HT-29 (cell line): ENCODE measurements around the gene C14orf180. TPM values are rescaled to one million over a fixed set of nuclear protein-coding genes. Genes with fewer than 3 reads are reported as not detected.

Experiments
- DNase-seq: peaks from one replicate; pipeline ENCODE4 v3.0.0-alpha.2; 2015; ENCODE audit warnings: low spot score
- total RNA-seq: library from RNA; depleted of rRNA; stranded (reverse); fragments of >200 nt; shearing (Covaris generic); gene quantifications from 2 replicates; pipeline ENCODE4 v1.2.3, GENCODE V29; 2014

The C14orf180 gene
- total RNA-seq, 1 experiment from 2014 or later: 0.38 TPM

DNA sequence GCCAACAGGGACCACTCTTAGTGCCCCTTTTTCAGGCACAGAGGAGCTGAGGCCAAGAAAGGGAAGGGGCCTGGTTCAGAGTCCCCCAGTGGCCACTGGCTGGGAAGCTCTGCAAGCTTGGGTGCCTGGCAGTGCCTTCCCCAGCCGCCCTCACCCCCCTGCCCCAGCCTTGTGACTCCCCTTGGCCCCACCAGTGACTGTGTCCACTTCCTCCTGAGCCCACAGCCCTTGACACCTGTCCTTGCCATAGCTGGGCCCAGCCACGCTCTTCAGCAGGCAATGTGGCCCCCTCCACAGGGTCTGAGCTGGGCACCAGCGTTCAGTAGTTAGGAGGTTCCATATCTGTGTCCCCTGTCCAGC is 19.0 kb upstream of the C14orf180 start:
- no peak for DNase-seq

DNA sequence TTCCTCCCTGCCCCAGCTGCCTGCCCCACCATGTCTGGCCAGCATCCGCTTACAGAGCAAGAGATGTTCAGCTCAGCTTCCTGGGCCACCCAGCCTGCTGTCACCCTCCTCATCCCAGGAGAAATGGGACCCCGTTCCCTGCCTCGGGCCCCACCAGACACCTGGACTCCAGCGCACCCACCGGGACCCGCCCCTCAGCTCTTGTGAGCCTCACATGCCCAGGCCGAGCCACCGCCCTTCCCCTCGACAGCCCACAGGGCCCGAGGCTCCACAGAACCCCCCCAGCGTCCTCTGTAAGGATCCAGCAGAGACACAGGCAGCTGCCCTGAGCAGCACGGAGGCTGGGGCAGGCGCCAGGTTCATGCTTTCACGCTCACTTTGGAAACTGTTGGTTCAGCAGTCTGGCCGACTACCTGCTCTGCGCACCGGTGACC is 18.4 kb upstream of the C14orf180 start:
- no peak for DNase-seq

DNA sequence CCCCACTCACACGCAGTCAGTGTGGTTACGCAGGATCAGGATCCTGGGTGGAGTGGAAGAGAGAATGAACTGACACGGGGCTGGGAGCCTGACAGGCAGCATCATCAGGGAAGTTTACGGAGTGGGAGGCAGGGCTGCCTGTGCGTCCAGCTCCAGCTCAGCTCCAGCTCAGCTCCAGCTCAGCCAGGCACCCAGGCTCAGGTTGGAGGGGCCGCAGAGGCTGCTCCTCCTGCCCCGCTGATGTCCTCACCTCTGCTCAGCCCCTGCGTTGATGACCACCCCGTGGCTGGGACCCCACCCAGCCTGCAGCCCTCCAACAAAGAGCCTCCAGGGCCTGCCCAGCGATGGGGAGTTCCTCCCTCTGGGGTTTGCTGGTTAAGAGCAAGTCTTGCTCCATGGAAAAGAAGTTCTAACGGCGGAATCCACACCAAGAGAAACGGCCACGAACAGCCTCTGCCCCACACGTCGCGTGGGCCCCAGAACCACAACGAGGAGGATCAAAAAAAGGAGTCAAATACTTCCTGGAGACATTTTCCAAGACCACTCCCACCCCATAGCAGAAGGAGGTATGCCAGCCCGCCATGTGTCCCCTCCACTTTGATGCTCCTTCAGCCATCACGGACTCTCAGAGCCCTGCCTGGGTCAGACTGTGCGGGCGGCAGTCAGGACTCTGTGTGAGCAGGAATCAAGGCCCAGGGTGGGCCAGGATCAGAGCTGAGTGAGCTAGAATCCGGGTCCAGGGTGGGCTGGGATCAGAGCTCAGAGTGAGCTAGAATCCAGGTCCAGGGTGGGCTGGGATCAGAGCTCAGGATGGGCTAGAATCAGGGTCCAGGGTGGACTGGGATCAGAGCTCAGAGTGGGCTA is 17.7 kb upstream of the C14orf180 start:
- DNase-seq: no peak

DNA sequence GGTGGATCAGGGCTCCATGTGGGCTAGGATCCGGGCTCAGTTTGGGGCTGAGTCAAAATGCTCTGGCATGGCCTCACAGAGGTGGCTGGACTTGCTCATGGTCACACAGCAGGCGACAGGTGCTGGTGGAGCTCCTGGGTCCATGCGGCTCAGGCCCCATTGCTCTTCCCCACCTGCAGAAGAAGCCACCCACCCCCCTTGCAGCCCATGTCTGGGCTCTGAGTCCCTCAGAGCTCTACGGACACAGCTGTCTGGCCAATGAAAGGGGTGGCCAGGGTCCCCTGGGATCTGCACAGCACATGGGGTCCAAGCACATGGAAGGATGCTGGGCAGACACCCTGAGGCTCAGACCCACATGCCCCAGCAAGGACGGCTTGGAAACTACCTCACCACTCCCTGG is 17.0 kb upstream of the C14orf180 start:
- DNase-seq: no peak

DNA sequence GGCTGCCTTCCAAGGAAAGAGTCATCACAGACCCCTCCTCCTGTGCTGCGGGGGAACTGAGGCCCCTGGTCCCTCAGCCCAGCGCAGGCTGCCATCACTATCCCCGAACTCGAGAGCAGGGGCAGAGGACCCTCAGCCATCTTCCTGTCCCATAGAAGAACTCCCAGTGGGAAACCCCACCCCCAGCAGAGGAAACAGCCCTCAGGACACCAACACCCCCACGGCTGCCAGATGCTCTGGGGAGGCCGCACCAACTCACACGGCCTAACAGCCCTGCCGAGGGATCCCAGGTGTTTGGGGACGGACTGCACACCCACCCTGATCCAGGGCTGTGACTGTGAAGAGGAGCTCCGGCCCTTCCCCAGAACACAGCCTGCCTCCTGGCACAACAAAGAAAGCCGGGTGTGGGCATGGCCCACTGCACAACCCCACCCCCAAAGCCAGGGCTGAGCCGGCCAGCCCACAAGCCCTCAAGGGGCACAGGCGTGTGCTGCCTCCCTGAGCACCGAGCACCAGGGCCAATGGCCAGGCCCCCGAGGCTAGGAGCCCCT is 16.3 kb upstream of the C14orf180 start:
- DNase-seq: no peak

DNA sequence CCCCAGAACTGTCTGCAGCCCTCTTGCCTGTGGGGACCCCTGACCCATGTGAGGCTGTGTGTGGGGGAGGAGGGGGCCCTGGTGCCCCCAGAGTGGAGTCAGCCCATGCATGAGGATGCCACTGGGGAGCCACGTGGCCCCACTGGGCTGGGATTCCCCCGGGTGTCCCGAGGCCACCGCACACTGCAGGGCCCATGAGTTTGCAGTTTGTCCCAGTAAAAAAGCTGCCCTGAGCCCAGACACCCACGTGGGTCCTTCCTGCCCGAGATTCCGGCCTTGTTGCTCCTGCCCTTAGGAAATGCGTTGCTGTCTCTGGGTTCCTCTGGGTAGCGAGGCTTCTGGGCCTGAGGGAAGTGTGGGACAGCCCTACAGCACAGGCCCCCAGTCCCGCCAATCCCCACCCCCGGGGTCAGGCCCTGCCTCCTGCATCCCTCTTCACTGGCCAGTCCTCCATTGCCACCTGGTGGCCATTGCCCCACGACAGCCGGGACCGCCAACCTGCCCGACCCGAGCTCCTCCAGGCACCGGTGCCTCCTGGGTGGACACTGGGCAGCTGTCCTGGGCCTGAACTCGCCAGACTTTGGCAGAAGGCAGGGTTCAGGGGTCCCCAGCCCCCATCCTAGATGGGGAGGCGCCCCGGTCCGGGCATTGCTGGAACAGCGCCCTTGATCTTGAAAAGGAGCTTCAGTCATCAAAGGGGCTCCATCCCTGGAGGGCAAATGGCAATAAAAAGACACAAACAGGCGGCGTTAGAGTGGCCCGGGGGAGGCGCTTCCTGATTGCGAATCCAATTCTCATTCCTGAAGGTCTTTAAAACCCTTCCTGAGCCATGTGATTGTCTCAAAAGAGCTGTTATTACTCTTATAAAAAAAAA is 15.6 kb upstream of the C14orf180 start:
- peak; percentile 68 for DNase-seq

DNA sequence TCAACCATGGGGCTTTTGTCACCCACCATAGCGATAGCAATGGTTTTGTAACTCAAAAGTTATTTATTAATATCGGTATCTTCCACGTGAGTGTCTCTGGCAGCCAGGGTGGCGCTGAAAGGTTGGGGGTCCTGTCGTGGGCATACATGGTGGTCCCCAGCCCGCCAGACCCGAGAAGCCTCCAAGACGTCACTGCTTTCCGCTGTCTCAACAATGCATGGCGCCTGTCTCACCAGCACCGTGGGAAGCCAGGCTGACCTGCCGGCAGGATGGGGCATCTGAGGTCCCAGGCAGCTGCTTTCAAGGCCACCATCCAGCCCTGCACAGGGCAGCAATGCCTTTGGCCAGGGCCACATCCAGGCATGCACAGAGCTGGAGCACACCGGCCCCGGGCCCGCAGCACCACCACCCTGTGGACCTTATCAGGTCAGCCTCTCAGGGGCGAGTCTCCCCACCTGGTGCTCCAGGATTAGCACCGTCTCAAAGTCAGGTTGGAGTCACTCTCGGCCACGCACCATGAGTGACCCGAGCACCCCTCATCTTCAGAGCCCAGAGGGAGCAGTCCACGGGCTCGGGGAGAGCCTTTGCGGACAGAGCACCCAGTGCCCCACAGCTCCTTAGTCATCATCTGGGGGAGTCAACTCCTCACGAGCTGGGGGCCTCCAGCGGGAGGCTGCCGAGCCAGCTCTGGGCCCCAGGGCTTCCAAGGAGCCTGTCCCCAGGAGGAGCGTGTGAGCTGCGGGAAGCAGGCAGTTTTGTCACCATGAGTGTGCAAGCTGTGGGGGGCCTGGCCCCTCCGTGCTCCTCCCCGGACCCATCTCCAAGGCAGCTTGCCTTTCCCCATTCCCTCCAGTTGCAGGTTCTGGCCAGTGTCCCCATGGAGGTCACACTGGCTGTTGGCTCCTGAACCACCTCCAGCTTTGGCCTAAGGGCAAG is 14.6 kb upstream of the C14orf180 start:
- no peak for DNase-seq

DNA sequence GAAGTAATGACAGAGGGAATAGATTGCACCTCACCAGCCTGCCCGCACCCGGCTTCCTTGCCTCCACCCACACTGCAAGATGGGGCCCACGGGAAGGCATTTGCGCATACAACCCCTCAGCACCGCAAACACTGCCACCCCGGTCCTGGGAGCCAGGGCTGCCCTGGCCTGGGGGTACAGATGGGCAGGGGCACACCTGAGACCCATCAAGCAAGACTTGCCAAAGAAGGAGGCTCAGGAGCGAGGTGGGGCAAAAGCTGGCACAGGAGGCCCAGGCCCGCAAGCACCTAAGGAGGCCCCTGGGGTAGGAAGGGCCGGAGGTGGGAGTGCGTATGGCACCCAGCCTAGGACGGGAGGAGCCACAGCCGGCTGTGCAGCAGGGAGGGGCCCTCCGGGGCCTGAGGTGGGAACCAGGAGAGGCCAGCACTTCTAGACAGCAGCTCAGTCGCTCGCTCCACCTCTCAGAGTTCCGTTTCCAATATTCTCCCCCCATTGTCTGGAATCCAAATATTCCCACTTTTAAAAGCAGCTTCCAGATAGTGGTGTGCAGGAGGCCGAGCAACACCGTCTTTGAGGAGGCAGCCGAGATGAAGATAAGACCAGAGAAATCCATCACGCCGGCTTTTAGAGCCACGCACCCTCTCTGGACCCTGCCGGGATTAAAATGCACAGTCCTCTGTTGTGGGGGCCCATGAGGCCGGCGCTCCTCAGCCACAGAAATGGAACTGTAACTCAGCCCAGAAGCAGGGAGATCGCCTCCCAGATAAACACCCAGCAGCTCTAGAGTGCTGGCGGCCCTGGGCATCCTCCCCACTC is 12.2 kb upstream of the C14orf180 start:
- DNase-seq: no peak

DNA sequence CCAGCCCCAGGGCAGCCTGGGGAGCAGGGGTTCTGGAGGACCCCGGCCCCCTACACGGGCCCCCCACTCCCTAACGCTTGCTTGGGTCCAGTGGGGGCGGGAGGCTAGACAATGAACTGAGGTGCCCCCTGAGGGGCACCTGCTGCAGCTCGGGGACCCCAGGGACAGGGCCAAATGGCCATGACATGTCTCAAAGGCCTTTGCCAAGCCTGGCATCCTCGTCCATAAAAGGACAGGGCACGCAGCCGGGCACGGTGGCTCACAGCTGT is 11.7 kb upstream of the C14orf180 start:
- DNase-seq: no peak

DNA sequence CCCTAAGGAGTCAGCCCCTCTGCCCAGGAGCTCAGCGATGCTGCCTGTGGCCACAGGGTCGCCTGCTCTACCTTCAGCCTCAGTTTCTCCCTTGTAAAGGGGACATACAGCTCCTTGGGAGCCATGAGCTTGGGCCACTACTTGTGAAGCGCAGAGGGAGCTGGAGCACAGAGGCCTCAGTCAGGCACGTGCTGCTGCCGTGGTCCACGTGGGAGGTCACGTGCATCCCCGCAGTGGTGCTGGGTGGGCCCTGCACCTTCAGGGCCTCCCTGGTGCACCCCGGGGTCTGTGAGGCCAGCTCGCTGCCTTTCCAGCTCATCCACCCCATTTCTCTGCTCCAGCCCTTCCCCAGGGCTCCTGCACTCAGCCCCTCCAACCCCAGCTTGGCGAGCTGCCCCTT is 10.9 kb upstream of the C14orf180 start:
- no peak for DNase-seq

DNA sequence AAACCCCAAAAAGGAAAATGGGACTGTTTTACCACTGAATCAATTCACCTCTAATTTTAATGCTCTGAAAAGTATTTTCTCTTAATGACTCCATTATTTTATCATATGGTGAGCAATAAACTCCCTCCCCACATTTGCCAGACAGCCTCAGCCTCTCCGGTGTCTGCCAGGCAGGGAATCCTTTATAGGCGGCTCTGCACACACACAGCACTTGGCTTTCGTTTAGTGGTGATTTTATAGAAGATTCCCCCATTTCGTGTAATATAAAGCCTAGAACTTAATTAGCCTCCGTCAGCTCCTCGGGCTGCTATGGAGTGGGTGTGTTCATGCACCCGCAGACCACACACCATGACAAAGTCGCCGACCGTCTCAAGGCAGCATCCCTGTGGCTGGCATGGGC is 10.1 kb upstream of the C14orf180 start:
- DNase-seq: no peak

DNA sequence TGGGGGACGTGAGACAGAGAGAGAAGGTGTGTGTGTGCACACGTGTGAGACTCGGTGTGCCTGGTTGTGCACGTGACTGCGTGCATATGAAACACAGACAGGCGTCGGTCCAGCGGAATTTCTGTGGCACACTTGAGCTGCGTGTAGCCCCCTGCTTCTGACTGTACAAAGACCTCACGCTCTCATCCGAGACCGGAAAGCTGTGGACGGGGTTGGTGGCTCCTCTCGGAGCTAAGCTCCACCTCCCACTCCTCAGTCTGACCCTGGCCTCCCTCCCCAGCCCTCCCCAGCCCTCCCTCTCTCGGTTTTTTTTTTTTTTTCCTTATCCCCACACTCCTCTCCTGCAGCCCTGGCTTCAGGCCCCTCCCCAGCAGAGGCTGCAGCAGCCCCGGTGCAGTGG is 8.3 kb upstream of the C14orf180 start:
- no peak for DNase-seq

DNA sequence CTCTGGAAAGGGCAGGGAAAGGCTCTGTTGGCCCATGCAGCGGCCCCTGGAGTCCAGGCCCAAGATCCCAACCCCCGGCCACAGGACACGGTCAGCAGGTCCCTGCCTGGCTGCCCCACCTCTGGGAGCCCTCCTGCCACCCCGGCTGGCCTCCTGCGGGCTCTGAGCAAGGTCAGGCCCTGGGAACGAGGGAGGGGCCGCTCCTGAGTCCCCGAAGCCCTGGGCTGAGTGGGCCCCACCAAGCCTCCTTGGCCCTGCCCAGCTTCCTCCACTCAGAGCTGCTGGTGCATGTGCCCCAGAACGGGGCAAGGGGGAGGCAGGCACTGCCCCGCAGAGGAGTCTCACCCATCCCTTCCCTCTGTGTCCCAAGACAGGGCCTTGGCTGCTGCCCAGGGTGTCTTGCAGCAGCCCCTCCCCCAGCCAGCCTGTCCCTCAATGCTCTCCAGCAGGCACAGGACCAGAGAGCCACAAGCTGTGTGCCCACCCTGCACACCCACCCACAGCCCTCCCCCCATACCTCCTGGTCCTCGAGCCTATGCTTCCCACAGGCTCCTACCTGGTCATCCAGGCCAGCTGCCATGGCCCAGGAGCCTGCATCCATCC is 7.4 kb upstream of the C14orf180 start:
- DNase-seq: no peak

DNA sequence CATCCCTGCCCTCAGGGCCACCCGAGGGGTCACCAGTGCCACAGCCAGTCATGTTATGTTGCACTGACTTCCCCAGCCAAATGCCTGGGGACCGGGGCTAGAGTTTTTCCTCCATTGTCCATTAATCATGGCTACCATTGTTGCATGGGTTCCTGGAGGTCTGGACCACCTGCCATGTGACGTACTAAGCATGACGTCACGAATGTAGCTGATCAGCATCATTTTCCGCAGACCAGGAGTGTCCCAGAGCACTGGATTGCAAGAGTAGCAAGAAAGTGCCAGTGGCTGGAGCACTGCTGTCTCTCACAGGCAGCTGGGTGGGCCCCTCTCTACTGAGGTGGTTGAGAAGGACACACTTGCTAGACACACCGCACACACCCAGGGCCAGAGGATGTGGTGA is 6.9 kb upstream of the C14orf180 start:
- DNase-seq: no peak

DNA sequence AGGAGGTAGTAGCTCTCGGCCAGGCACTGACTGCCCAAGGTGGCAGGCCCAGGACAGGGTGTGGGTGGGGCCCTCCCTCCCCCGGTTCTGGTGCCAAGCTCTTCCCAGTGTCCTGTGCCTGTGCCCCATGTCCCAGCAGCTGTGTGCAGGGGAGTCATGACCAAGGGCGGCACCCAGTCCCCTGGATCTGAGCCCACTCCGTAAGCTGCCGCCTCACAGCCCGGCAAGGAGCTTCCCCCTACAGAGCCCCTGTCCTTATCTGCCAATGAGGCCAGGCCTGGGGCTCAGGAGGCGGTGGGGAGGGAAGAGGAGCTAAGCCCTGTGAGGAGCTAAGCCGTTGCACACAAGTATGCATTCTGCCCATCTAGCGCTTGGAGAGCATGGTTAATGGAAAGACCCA is 5.6 kb upstream of the C14orf180 start:
- no peak for DNase-seq

DNA sequence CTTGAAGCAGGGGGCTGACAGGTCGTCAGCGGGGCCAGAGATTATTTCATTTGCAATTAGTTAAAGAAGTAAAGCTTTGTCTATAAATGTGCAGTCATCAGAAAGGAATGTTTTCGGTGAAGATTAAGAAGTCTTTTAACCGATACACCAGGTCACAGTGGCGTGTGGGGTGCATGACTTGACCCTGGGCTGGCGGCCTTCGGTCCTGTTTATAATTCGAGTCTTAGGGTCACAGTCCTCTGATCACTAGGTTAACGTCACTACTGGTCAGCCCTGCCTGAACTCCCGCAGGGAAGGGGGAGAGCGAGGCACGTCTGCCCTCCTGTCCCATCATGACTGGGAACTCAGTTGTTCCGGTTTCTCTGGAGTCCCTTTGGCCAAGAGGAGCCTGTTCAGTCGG is 5.0 kb upstream of the C14orf180 start:
- no peak for DNase-seq

DNA sequence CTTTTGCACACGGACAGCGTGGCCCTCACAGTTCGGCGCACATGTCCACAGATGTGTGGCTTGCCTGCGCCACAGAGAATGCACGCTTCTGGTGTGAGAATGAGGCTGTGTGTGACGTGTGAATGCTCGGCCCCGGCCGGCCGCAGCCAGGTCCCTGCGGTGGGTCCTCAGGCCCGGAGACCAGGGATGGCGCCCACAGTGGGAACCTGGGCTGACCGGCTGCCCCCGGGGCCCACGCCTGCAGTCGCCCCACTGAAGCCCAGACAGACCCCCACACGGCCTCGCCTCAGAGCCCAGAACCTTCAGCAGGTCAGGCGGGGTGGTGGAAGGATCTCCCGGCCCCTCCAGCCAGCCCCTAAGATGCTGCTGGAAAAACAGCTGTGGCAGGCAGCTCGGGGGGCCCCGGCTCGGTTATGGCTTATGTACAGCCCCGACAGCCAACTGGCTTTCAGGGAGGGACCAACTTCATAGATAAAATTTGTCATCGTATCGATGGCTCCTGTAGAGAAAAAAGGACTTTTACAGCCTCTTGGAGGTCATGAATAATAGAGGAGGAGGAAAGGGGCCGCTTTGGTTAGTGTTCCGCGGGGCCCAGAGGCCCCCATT is 4.5 kb upstream of the C14orf180 start:
- DNase-seq: no peak

DNA sequence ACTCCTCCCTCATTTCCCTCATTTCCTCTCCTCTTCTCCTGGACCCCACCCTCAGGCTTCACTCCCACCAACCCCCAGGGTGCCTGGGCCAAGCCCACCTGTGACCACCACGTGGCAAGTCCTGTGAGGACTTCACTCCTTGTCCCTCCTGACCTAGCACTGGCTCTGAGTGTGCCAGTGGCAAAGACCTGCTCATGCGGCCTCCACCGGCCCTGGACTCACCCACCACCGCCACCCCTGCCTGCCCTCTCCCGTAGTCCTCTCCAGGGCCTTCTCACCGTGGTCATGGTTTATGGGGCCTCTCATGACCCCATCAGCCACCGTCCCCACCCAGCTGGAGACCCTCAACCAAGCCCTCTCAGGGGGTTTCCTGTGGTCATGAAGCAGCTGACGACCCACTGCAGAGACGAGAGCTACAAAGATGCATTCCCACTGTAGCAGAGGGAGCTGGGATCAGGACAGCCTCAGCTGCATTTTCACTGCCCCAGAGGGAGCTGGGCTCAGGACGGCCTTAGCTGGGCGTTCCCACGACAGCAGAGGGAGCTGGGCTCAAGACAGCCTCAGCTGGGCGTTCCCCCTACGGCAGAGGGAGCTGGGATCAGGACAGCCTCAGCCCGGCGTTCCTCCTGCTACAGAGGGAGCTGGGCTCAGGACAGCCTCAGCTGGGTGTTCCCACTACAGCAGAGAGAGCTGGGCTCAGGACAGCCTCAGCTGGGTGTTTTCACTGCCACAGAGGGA is 3.2 kb upstream of the C14orf180 start:
- peak; percentile 17 for DNase-seq

DNA sequence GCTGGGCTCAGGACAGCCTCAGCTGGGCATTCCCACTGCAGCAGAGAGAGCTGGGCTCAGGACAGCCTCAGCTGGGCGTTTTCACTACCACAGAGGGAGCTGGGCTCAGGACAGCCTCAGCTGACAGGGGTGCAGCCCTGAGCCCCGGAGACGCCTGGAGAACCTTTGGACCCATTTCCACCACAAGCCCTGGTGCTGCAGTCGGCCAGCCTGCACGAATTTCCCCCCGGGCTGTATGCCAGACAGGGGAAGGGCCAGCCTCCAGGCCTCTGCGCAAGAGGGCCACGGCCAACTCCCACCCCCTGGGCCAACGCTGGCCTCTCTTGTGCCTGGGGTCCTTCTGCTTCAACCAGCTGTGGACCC is 2.6 kb upstream of the C14orf180 start:
- peak; percentile 41 for DNase-seq
